Neural progenitor cell (in vitro differentiated cells): Measurements from ENCODE around the gene PTPRC. TPM values are rescaled to one million over a fixed set of nuclear protein-coding genes. Genes with fewer than 3 reads are reported as not detected.

Experiments
- DNase-seq: peaks from one replicate; pipeline ENCODE4 v3.0.0-alpha.2; 2016; ENCODE audit warnings: low spot score
- H2AFZ ChIP-seq: fragments of 200-600 bp; sonication (generic); replicated peaks from 2 replicates; pipeline ENCODE4 v1.6.1; 2016; ENCODE audit warnings: antibody characterized with exemption
- H3F3A ChIP-seq: fragments of 200-600 bp; sonication (generic); 2 replicates; pipeline ENCODE4 v1.6.1; 2016; ENCODE audit warnings: antibody characterized with exemption, low read depth
- H3K27ac ChIP-seq: fragments of 200-600 bp; sonication (generic); 2 replicates; pipeline ENCODE4 v1.5.1; 2016; ENCODE audit warnings: mild to moderate bottlenecking
- H3K27me3 ChIP-seq: fragments of 200-600 bp; sonication (generic); 2 replicates; pipeline ENCODE4 v1.6.1; 2016; ENCODE audit warnings: mild to moderate bottlenecking, moderate library complexity
- H3K36me3 ChIP-seq: fragments of 200-600 bp; sonication (generic); 2 replicates; pipeline ENCODE4 v1.5.1; 2016
- H3K4me1 ChIP-seq: fragments of 200-600 bp; sonication (generic); 2 replicates; pipeline ENCODE4 v1.6.1; 2016; ENCODE audit warnings: mixed run types
- H3K4me2 ChIP-seq: fragments of 200-600 bp; sonication (generic); 2 replicates; pipeline ENCODE4 v1.6.1; 2016
- H3K4me3 ChIP-seq: fragments of 200-600 bp; sonication (generic); 2 replicates; pipeline ENCODE4 v1.5.1; 2016
- H3K79me2 ChIP-seq: fragments of 200-600 bp; sonication (generic); 2 replicates; pipeline ENCODE4 v1.6.1; 2016; ENCODE audit warnings: low read depth
- H3K9ac ChIP-seq: fragments of 200-600 bp; sonication (generic); 2 replicates; pipeline ENCODE4 v1.6.1; 2016
- H3K9me3 ChIP-seq: fragments of 200-600 bp; sonication (generic); 2 replicates; pipeline ENCODE4 v1.5.1; 2016; ENCODE audit warnings: low read depth
- H4K20me1 ChIP-seq: fragments of 200-600 bp; sonication (generic); 2 replicates; pipeline ENCODE4 v1.6.1; 2016; ENCODE audit warnings: low read depth
- H3K27ac Mint-ChIP-seq: 3 replicates; pipeline ENCODE4 v1.8.0; 2021; ENCODE audit warnings: mixed read lengths
- H3K27me3 Mint-ChIP-seq: 2 replicates; pipeline ENCODE4 v1.8.0; 2022; ENCODE audit warnings: low read depth, mild to moderate bottlenecking, inconsistent platforms, moderate library complexity, mixed read lengths; ENCODE audit not compliant: insufficient read depth
- H3K36me3 Mint-ChIP-seq: 3 replicates; pipeline ENCODE4 v1.8.0; 2021; ENCODE audit warnings: mixed read lengths
- H3K4me1 Mint-ChIP-seq: 3 replicates; pipeline ENCODE4 v1.8.0; 2021; ENCODE audit warnings: mixed read lengths
- H3K4me3 Mint-ChIP-seq: 3 replicates; pipeline ENCODE4 v1.8.0; 2021; ENCODE audit warnings: mild to moderate bottlenecking, moderate library complexity, mixed read lengths
- H3K9me3 Mint-ChIP-seq: 3 replicates; pipeline ENCODE4 v1.8.0; 2020; ENCODE audit warnings: mixed read lengths
- EZH2 ChIP-seq: fragments of 200-600 bp; sonication (generic); IDR thresholded peaks from 2 replicates; pipeline ENCODE4 v1.6.1; 2017; ENCODE audit warnings: antibody characterized with exemption, mild to moderate bottlenecking, moderate library complexity
- EZH2phosphoT487 ChIP-seq: fragments of 200-600 bp; sonication (generic); IDR thresholded peaks from 2 replicates; pipeline ENCODE4 v1.6.1; 2017; ENCODE audit warnings: antibody characterized with exemption
- total RNA-seq: library from RNA; depleted of rRNA; stranded (reverse); fragments of >200 nt; gene quantifications from 2 replicates; pipeline ENCODE4 v1.2.3, GENCODE V29; 2015; ENCODE audit warnings: low replicate concordance
- TF ChIP-seq, protein P1 (sequence below): fragments of 200-600 bp; sonication (generic); IDR thresholded peaks from 2 replicates; pipeline ENCODE4 v1.5.1; 2017; ENCODE audit warnings: antibody characterized with exemption, mild to moderate bottlenecking

The PTPRC gene
- total RNA-seq, 1 donor from 2014 or later, result not detected

DNA sequence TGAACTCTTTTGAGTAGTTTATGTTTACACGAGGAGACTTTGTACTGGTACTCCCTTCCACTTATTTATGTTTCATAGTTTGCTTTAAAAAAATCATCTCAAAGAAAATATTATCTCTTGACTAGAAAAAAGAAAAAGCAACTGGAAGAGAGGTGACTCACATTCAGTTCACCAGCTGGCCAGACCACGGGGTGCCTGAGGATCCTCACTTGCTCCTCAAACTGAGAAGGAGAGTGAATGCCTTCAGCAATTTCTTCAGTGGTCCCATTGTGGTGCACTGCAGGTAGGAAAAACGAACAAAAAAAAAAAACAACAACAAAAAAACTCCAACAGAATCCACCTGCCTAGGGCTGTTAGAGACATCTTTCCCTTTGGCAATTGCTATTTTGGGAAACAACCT lies 102.9 kb downstream of the PTPRC start:
- Histone ChIP-seq H3K27ac (no peak overlapping the region), H3K4me3 (no peak overlapping the region), H3K4me1 (peaks cover 14% of the 10 kb centered on the region), H3K36me3 (no peaks in the 10 kb centered on the region), H3K27me3 (no peaks in the 10 kb centered on the region), H2AFZ (no peak overlapping the region), H3K4me2 (peak overlapping the region; percentile 25), H3K9me3 (no peaks in the 10 kb centered on the region), H3F3A (no peaks in the 10 kb centered on the region), H4K20me1 (no peaks in the 10 kb centered on the region), H3K9ac (no peak overlapping the region), H3K79me2 (no peaks in the 10 kb centered on the region)
- H3K36me3 Mint-ChIP-seq, result no peaks in the 10 kb centered on the region
- H3K27ac Mint-ChIP-seq, result no peak overlapping the region
- H3K4me3 Mint-ChIP-seq, result no peak overlapping the region
- no peaks in the 10 kb centered on the region for H3K9me3 Mint-ChIP-seq
- H3K27me3 Mint-ChIP-seq, result no peaks in the 10 kb centered on the region
- DNase-seq, result peak; percentile 35
- TF ChIP-seq EZH2 (no peak), EZH2phosphoT487 (no peak)
- TF ChIP-seq, protein P1, sequence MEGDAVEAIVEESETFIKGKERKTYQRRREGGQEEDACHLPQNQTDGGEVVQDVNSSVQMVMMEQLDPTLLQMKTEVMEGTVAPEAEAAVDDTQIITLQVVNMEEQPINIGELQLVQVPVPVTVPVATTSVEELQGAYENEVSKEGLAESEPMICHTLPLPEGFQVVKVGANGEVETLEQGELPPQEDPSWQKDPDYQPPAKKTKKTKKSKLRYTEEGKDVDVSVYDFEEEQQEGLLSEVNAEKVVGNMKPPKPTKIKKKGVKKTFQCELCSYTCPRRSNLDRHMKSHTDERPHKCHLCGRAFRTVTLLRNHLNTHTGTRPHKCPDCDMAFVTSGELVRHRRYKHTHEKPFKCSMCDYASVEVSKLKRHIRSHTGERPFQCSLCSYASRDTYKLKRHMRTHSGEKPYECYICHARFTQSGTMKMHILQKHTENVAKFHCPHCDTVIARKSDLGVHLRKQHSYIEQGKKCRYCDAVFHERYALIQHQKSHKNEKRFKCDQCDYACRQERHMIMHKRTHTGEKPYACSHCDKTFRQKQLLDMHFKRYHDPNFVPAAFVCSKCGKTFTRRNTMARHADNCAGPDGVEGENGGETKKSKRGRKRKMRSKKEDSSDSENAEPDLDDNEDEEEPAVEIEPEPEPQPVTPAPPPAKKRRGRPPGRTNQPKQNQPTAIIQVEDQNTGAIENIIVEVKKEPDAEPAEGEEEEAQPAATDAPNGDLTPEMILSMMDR, result no peak
- H3K4me1 Mint-ChIP-seq, result no peaks in the 10 kb centered on the region

DNA sequence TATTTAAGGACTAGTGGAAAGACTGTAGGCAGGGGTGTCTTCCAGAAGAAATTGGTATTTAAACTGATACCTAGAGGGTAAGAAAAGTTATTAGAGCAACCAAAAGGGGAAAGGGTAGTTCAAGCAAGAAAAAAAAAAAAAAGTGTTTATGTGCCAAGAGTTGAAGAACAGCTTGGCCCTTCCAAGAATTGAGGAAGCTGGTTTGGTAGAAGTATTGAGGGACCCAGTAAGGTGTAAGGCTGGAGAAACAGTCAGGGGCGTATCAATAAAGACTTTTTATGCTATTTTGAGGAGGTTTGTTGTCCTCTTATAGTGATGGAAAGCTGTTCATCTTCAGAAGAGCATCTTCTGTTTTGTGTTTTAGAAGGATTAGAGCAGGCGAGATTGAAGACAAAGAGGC lies 108.3 kb downstream of the PTPRC start:
- Histone ChIP-seq H4K20me1 (no peaks in the 10 kb centered on the region), H3K9ac (no peak overlapping the region), H3K27me3 (no peaks in the 10 kb centered on the region), H3K4me3 (no peak overlapping the region), H3K4me2 (no peak overlapping the region), H3K4me1 (peaks cover 2% of the 10 kb centered on the region), H3F3A (no peaks in the 10 kb centered on the region), H2AFZ (no peak overlapping the region), H3K9me3 (no peaks in the 10 kb centered on the region), H3K79me2 (no peaks in the 10 kb centered on the region), H3K36me3 (no peaks in the 10 kb centered on the region), H3K27ac (no peak overlapping the region)
- Mint-ChIP-seq H3K36me3 (no peaks in the 10 kb centered on the region), H3K4me1 (no peaks in the 10 kb centered on the region), H3K4me3 (no peak overlapping the region), H3K27me3 (no peaks in the 10 kb centered on the region), H3K9me3 (no peaks in the 10 kb centered on the region), H3K27ac (no peak overlapping the region)
- TF ChIP-seq EZH2phosphoT487 (no peak), EZH2 (no peak)
- TF ChIP-seq, protein P1, result no peak
- DNase-seq, result no peak

DNA sequence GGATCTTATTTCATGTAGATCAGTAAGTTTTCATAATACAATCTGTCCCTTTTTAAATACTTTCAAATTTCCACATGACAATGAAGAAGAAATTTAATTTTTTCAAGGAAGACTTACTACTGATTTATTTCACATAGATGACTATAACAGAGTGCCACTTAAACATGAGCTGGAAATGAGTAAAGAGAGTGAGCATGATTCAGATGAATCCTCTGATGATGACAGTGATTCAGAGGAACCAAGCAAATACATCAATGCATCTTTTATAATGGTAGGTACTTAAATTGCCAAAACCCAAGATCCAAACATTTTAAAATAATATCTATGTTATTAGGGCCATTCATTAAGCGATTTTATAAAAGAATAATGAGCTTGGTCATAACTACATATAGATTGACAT lies 110.4 kb downstream of the PTPRC start:
- Histone ChIP-seq H3K27me3 (no peaks in the 10 kb centered on the region), H4K20me1 (no peaks in the 10 kb centered on the region), H3K36me3 (no peaks in the 10 kb centered on the region), H3K27ac (no peak overlapping the region), H3K4me1 (no peaks in the 10 kb centered on the region), H3K4me2 (no peak overlapping the region), H3K9me3 (no peaks in the 10 kb centered on the region), H3K9ac (no peak overlapping the region), H3K79me2 (no peaks in the 10 kb centered on the region), H3F3A (no peaks in the 10 kb centered on the region), H2AFZ (no peak overlapping the region), H3K4me3 (no peak overlapping the region)
- Mint-ChIP-seq H3K36me3 (no peaks in the 10 kb centered on the region), H3K4me1 (no peaks in the 10 kb centered on the region), H3K27ac (no peak overlapping the region), H3K27me3 (no peaks in the 10 kb centered on the region), H3K9me3 (no peaks in the 10 kb centered on the region), H3K4me3 (no peak overlapping the region)
- no peak for DNase-seq
- TF ChIP-seq EZH2 (no peak), EZH2phosphoT487 (no peak)
- TF ChIP-seq, protein P1, result no peak
